HuH-7 (cell line): ENCODE results near the gene RGS19.

Experiments used
- DNase-seq: peaks from one replicate; pipeline ENCODE4 v3.0.0; 2011; ENCODE audit warnings: low spot score

RGS19 gene

DNA sequence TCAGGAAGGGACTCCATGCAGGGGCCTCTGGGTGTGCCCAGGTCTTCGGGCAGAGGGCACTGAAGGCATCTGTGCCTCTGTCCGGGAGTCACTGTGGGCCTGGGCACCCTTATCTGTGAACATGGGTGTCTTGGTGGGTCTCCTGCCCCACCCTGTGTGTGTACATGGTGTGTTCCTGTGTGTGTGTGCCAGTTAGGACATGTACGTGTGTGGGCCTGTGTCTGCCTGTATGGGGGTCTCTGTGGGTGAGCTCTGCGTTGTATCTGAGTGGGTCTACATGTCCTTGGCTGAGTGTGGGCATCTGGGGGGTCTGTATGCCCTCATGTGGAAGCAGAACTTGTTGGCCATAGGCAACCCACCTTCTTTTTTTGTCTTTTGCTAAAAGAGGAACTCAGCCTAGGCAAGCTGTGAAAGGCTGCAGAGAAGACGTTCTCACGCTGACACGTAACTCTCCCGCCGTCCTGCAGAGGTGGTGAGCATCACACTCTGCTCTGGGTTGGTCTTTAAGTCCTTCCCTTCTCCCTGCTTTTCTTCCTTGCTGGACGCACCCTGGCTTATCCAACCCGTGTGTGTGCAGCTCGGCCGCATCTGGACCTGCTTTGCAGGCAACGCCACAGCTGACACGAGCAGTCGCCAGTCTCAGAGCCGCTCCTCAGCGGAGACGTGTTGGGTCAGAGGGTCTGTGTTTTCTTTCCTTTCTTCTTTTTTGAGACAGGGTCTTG lies 28.6 kb upstream of the RGS19 start:
- DNase-seq: no peak

DNA sequence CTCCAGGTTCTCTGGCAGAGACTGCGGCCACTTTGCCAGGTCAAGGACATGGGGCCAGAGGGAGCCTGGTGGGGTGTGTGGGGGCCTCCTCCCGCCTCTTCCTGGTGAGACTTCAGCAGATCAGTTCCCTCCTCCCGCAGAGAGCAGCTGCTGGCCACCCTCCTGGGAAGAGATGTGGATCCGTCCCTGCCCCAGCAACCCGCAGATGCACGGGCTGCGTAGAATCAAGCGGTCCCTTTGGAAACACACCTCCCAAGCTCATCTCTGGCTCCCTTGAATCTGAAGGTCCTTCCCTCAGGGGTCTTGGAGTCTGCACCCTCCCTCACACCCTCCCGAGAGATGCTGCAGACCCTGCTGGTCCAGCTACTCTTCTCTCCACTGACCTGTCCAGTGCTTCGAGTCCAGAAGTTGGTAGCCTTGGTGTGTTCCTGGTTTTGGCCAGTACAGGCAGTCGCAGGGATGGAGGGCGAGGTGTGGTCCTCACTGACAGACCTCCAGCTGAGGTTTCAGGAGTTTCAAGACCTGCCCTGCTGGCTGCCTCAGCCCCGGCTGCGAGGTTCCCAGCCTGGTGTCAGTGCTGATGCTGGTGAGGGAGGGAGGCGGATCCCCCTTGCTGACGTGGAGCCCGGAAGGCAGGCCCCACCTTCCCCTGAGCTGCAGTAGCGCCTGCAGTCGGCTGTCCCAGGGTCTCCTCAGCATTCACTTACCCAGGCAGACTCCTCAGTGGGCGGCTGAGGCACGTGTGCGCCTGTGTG lies 27.8 kb upstream of the RGS19 start, which contains the start of gene NPBWR2:
Gene NPBWR2, minus strand, starts transcription at position 585 of the 755 bp plus-strand sequence. CDS start 734 bp downstream, outside the sequence.
- DNase-seq: no peak

DNA sequence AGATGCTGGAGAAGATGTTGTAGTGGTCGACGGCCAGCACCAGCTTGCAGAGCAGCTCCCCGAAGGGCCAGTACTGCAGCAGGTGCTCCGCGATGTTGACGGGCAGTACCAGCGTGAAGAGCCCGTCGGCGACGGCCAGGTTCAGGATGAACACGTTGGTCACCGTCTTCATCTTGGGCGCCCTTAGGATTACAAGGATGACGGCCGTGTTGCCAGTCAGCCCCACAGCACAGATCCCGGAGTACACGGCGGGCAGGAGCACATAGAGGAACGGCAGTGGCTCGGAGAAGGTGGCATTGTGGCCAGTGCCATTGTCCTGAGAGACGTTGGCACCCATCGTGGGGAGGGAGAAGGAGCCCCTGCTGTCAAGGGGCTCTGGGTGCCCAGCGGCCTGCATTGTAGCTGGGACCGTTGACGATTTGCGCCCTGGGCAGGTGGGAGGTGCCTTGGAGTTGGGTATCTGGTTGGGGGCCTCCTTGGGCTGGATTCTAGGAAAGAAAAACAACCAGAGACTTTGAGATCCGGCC lies 27.2 kb upstream of the RGS19 start:
- no peak for DNase-seq

DNA sequence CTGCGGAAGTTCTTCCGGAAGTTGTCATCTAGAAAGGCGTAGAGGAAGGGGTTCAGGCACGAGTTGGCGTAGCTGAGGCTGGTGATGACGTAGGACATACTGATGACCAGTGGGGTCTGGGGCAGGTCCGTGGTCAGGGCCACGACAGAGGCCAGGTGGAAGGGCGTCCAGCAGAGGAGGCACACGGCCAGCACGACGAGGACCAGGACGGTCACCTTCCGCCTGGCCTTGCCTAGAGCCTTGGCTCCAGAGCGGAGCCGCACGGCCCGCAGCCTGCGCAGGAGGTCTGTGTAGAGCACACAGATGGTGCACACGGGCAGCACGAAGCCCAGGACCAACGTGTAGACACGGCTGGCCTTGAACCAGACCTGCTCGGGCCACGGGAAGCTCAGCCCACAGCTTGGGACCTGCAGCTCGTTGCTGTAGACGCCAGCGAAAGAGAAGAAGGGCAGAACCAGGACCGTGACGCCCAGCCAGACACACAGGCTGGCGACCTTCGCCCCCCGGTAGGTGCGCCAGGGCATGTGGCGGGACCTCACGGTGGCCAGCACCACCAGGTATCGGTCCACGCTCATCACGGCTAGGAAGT lies 26.6 kb upstream of the RGS19 start:
- no peak for DNase-seq

DNA sequence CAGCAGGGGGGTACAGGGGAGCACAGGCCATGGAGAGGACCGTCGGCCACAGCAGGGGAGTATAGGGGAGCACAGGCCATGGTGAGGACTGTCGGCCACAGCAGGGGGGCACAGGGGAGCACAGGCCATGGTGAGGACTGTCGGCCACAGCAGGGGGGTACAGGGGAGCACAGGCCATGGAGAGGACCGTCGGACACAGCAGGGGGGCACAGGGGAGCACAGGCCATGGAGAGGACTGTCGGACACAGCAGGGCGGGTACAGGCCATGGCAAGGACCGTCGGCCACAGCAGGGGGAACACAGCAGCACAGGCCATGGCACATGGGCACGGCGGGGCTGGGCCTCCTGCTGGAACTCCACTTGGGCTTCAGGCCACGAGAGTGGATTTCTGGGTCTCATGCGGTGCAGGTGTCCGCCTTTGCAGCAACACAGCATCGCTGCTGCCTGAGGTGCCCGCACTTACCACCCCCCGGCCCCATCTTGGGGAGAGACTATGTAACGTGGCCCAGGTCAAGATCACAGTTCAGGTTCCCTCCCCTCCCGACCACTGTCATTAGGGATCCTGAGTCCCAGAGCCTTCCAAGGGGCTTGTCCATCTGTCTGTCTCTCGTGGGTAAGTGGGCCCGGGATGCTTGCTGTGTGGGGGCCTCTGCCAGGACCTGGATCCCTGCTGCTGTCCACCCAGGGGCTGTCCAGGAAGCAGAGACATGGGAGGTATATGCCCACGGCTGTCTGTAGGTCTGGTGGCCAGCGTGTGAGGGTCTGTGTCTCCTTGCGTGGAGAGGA lies 25.5 kb upstream of the RGS19 start:
- no peak for DNase-seq

DNA sequence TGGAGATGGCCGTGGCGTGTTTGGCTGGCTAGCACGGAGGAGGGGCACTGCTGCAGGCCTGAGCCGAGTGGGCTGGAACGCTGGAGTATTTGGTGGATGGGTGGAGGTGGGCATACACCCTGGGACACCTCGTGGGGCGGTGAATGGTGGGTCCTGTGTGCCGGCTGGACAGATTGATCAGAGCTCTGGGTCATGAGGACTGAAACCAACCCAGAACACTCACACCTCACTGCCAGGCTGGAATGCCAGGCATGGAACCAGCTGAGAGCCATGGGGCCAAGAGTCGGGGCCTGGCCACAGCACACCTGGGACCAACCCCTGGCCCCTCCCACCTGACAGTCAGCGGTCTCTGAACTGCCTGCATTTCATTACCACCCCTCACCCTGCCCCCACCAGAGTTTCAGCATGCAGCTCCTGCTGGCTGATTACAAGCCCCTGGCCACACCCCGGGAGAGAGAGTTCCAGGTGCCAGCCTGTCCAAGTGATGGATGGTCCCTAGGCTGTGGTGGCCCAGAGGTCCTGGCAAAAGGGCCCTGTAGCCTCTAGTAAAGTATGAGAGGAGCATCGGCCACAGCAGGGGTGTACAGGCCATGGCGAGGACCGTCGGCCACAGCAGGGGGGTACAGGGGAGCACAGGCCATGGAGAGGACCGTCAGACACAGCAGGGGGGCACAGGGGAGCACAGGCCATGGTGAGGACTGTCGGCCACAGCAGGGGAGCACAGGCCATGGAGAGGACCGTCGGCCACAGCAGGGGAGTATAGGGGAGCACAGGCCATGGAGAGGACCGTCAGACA lies 24.8 kb upstream of the RGS19 start:
- DNase-seq: no peak

DNA sequence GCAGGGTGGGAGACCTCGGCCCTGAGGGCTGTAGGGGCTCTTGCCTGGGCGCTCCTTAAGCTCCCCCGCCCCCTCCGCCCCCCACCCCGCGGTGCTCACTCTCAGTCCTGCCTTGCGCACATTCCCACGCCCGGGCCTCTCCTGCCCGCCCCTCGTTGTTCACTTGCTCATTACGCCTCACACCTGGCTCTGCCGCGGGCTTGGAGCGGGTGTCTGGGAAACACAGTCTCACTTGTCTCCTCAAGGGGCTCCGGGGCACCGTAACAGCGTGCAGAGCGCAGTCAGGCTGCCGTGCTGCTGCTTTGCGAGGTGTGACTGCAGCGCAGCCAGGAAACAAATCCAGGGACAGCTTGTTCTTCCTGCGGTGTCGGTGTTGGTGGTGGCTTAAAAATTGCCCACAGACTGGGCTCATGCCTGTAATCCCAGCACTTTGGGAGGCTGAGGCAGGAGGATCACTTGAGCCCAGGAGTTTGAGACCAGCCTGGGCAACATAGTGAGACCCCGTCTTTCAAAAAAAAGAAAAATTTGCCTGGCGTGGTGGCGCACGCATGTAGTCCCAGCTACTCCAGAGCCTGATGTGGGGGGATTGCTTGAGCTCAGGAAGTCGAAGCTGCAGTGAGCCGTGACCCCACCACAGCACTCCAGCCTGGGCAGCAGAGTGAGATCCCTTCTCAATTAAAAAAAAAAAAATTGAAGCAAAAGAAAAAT lies 23.5 kb upstream of the RGS19 start:
- peak; percentile 78 for DNase-seq

DNA sequence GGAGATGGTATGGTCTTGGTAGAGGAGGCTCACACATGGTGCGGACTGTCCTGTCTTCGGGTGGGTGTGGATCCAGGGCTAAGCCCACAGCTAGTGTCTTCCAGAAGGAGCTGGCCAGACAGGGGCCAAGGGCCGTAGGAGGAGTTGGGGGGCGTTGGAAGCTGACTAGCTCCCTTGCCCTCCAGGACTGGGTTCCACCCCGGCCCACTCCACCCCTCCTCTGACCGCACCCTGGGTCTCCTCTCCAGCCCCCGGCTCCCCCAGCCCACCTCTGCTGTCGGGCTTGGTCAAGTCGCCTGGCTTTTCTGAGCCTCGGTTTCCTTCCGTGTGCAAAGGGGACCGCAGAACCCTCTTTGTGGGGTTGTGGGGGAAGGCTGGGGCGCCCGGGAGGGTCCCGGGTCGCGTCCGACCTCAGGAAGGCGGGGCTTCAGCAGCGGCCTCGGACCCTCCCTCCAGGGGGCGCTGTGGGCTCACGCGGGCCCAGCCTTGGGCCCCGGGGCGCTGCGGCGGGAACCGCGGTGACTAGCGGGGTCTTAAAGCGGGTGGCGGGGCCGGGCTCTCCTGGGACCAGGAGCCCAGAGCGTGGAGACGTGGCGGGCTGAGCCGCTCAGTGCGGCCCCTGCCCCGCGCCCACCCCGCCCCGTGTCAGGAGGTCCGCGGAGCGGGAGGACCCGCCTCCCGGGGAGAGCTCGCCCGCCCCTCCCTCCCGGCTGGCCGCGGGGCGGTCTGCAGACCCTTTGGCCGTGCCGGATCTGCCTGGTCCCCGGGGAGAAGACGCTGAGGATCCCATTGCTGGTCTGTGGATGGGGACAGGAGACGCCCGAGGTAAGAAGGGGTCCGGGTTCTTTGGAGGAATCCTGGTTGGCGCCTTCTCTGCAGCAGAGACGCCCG lies 22.7 kb upstream of the RGS19 start:
- DNase-seq: peak; percentile 98

DNA sequence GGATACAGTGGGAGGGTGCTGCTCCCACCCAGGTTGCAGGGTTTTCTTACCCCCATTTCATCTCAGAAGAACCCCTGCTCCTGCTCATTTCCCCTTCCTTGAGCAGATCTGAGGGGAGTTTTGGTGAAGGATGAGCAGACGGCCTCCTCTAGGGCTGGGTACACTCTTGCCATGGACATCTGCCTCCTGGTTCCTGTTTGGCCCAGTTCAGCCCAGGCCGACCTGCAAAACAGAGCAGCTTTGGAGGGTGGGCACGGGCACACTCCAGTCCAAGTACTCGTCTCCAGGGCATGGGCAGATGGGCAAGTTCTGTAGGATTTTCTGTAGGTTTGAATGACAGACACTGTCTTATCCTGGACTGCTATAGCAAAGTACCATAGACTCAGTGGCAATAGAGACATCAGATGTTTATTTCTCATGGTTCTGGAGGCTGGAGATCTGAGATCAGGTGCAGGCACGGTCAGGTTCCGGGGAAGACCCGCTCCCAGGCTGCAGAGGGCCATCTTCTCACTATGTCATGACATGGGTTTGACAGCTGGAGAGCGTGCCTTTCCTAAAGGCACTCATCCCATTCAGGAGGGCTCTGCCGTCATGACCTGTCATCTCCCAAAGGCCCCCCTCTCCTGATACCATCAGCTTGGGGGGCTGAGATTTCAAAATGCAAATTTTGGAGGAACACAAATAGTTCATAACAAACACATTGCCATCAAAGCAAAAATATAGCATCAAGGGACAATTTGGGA lies 21.8 kb upstream of the RGS19 start:
- DNase-seq: no peak

DNA sequence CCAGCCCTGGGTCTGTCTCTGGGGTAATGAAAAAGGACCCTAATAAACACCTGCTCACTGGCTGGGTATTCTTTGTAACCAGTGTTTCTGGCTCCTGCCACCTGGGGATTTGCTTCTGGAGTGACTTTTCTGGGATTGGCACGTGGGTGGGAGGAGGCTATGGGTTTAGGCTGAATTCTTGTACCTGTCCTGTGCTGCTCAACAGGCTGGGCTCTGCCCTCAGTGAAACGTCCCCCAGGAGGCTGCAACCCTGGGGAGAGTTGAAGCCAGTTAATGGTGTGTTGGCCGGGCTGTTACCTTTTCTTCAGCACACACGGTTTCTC lies 21.2 kb upstream of the RGS19 start:
- no peak for DNase-seq

DNA sequence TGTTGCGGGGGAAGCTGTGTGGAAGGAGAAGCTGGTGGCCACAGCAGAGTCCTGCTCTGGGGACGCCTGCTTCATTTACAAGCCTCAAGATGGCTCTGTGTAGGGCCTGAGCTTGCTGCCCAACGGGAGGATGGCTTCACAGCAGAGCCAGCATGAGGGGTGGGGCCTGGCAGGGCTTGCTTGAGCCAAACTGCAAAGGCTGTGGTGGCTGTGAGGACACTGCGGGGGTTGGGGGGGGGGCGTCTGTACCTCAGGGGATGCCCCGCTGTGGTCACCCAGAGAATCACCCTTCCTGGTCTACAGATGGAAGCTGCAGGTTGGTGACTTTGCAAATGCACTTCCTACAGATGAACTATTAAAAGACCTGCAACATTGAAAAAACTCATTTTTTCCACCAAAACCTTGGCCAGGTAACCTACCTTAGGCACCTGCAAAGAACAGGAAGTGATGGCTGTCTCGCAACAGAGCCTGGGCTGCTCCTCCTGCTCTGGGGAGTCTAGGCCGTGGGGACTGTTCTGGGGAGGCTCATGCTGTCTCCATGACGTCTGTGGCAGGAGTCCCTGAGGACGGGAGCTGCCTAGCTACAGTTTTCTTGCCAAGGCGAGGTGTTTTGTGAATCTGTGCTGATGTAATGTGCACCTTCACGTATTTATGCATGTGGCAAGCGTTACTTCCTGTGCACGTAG lies 20.7 kb upstream of the RGS19 start:
- no peak for DNase-seq

DNA sequence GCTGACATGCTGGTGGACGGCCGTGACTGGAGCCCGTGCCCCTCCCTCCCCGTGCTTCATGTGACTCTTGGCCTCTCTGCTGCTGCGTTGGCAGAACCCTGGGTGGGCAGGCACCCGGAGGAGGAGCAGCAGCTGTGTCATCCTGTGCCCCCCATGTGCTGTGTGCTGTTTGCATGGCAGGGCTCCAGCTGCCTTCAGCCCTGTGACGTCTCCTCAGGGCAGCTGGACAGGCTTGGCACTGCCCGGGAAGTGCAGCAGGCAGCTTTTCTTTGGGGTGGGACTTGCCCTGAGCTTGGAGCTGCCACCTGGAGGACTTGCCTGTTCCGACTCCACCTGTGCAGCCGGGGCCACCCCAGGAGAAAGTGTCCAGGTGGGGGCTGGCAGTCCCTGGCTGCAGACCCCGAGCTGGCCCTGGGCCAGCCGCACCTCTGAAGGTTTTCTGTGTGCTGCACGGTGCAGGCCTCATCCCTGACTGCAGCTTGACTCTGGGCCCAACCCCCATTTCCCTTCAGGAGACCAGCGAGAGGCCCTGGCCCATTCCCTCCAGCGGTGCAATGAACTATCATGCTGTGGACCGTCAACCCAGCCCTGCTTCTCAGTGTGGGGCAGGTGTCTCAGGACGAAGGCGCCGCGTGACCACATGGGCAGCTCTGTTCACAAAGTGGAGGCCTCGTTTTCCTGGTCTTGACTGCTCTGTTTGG lies 19.9 kb upstream of the RGS19 start:
- no peak for DNase-seq

DNA sequence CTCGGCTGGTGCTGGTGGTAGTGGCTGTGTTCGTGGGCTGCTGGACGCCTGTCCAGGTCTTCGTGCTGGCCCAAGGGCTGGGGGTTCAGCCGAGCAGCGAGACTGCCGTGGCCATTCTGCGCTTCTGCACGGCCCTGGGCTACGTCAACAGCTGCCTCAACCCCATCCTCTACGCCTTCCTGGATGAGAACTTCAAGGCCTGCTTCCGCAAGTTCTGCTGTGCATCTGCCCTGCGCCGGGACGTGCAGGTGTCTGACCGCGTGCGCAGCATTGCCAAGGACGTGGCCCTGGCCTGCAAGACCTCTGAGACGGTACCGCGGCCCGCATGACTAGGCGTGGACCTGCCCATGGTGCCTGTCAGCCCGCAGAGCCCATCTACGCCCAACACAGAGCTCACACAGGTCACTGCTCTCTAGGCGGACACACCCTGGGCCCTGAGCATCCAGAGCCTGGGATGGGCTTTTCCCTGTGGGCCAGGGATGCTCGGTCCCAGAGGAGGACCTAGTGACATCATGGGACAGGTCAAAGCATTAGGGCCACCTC lies 19.2 kb upstream of the RGS19 start:
- DNase-seq: no peak

DNA sequence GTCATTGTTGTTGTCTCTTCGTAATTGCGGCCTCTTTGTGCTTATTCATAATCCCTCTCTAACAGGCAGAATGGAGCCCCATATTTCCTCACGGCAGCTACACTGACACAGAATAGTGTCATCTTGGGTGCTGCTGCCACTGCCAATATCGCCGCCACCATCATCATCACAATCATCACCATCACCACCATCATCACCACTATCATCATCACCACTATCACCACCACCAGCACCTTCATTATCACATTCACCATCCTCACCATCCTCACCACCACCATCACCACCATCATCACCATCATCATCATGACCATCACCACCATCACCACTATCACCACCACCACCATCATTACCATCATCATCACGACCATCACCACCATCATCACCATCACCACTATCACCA lies 17.2 kb upstream of the RGS19 start:
- no peak for DNase-seq

DNA sequence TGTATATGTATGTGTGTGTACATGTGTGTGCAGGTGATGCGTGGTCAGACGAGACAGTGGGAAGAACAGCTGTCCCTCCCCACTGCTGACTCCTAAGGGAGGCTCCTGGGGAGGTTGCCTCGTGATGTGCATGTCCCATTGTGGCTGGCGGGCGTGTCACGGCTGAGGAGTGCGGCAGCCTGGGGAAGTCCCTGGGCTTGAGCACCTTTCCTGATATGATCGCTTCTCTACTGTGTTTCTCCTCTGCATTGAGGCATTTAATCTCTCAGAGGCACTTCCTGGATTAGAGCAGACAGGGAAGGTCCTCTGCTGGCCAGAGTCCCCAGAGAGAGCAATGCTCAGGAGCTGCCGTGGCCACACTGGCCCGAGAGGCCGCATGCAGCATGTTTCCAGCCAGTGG lies 16.6 kb upstream of the RGS19 start:
- no peak for DNase-seq

DNA sequence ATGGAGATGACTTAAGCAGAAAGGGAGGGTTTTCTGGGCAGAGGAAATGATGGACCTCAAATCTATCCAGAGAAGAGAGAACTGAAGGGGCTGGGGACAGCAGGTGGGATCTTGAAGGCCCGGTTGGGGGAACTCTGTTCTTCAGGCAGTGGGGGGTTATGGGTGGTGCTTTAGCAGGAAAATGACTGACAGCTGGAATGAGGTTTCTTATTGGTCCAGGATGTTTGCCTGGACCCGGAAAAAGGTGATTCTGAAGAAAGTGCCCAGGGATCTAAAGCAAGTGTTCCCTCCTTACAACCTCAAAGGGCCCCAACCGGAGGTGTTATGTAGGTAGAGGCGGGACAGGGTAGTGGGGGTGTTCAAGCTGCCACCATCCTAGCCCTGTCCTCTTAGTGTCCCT lies 16.1 kb upstream of the RGS19 start:
- no peak for DNase-seq

DNA sequence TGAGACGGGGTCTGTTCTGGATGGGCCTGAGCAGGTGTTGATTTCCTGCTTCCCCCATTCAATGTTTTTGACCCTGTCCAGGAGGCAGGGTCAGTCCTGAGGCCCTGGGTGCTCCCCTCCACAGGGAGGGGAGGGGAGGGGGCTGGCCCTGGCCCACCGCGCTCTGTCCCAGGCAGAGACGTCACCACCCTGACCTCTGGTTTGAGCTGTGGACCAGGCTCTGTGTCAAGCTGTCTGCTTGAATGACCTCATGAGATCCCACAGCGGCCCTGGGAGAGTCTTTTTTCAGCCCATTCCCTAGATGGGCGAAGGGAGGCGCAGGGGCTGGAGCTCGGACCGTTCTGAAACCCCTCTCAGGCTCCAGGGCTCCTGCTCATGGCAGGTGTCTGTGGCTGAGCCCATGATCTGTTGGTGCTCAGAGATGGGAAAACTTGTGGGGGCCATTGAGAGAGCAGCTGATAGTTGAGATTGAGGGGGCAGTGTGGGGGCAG lies 13.7 kb upstream of the RGS19 start:
- peak; percentile 92 for DNase-seq
